Measurements from ENCODE around the gene IQGAP2.
"Not testable (repeated sequence)": the region's sequence is repeated elsewhere in the genome, so short reads cannot be mapped to it uniquely, and the experiment has no call there.

Gene IQGAP2

DNA sequence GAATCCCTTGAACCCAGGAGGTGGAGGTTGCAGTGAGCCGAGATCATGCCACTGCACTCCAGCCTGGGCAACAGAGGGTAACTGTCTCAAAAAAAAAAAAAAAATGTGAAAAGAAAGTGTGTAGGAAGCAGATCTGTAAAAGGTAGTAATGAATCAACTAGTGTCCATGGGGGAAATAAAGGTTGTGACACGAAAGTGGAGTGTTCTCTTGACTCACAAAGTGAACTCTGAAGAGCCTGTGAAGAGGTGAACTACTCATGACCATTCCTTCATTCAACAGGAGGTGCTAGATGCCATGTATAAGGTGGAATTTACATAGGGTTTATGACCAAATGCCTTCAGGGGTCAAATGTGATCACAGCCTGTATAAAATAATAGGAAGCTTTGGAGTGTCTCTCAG, 12.8 kb downstream of the IQGAP2 start:
- FAIRE-seq, result no peak

- no peak for FAIRE-seq
These were observed 16.7 kb downstream of the IQGAP2 start for GRCh38 chr5:76419597-76420298.

- no peak for FAIRE-seq
These were observed 19.1 kb downstream of the IQGAP2 start for GRCh38 chr5:76422227-76422626.

GRCh38 chr5:76422742-76423141, 19.7 kb downstream of the IQGAP2 start:
- no peak for FAIRE-seq

GRCh38 chr5:76425146-76425545, 22.1 kb downstream of the IQGAP2 start:
- peak; percentile 90 for FAIRE-seq

DNA sequence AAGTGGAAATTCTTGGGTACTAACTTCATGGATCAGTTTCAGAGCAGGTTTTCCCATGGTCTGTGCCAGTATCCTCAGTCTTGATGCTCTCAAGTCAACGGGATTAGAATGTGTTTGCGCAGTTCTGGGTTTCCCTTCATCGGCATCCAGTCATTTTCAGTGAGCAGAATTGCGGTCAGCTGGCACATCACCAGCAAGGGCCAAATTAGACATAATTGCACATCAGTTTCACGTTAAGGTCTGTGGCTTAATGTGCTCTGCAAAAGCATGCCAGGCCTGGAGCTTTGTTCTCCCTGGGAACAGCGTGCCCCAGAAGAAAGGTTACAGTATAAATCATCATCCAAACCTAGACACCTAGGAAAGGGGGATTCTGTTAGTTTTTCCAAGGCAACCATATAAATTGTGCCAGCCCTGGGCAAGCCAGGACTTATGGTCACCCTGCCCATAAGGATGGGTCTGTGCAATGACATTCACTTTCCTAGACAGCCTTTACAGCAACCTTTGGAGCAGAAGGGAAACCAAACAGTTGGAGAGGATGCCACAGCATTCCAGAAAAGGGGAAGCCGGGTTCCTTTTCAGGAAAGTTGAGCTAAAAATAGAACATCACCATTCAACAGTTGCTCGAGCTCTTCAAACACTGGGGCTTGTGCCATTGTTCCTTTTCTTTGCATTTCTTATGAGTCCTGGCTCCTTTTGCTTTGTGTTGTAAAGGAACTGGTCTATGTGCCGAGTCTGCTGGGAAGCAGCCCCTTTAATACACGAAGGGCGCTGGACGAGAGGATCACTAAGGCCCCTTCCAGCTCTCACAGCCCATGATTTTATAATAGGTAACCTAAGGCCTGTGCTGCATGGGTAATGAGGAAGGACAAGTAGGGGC, 23.1 kb downstream of the IQGAP2 start:
- no peak for FAIRE-seq

GRCh38 chr5:76427206-76428140, 24.4 kb downstream of the IQGAP2 start:
- FAIRE-seq, result no peak

DNA sequence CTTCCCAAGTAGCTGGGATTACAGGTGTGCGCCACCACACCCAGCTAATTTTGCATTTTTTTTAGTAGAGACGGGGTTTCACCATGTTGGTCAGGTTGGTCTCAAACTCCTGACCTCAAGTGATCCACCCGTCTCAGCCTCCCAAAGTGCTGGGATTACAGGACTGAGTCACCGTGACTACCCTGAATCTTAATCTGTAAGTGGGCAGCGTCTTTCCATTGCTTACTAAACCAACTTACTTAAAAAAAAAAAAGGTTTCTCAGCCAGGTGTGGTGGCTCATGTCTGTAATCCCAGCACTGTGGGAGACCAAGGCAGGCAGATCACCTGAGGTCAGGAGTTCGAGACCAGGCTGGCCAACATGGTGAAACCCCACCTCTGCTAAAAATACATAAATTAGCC, 25.5 kb downstream of the IQGAP2 start:
- not testable (repeated sequence) for FAIRE-seq

DNA sequence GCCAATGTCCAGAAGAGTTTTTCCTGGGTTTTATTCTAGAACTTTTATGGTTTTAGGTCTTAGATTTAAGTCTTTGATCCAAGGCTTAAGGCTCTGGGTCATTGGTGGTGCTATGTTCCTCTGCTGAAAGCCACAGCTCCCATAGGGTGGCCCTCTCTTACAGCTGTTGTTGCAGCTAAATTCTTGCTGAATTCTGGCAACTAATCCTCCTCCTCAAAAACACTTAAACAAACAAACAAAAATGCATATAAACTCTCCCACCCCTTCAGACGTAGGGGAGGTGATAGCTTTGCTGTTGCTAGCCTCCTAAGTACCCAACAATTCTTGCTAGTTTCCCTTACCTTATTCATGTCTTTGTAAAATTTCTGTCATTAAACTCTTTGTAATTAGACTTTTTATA, 30.2 kb downstream of the IQGAP2 start:
- no peak for FAIRE-seq

DNA sequence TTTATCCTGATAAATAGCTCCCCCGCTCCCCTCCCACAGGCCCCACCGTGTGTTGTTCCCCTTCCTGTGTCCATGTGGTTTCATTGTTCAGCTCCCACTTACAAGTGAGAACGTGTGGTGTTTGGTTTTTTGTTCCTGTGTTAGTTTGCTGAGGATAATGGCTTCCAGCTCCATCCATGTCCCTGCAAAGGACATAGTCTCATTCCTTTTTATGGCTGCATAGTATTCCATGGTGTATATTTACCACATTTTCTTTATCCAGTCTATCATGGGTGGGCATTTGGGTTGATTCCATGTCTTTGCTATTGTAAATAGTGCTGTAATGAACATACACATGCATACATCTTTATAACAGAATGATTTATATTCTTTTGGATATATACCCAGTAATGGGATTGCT, 34.4 kb downstream of the IQGAP2 start:
- FAIRE-seq, result not testable (repeated sequence)

DNA sequence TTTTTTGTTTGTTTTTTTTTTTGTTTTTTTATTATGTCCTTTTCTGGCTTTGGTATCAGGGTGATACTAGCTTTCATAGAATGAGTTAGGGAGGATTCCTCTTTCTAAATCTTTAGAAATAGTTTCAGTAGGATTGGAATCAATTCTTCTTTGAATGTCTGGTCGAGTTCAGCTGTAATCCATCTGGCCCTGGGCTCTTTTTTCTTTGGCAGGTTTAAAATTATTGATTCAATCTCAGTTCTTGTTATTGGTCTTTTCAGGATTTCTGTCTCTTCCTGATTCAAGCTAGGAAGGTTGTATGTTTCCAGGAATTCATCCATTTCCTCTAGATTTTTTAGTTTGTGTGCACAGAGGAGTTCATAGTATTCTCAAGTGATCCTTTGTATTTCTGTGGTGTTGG, 34.9 kb downstream of the IQGAP2 start:
- no peak for FAIRE-seq

DNA sequence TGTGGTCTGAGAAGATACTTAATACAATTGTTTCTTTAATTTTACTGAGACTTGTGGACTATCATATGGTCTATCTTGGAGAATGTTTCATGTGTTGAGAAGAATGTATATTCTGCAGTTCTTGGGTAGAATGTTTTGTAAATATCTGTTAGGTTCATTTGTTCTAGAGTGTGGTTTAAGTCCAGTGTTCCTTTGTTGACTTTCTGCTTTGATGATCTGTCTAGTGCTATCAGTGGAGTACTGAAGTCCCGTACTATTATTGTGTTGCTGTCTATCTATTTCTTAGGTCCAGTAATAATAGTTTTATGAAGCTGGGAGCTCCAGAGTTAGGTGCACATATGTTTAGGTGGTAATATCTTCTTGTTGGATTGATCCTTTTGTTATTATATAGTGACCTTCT, 36.1 kb downstream of the IQGAP2 start:
- no peak for FAIRE-seq

DNA sequence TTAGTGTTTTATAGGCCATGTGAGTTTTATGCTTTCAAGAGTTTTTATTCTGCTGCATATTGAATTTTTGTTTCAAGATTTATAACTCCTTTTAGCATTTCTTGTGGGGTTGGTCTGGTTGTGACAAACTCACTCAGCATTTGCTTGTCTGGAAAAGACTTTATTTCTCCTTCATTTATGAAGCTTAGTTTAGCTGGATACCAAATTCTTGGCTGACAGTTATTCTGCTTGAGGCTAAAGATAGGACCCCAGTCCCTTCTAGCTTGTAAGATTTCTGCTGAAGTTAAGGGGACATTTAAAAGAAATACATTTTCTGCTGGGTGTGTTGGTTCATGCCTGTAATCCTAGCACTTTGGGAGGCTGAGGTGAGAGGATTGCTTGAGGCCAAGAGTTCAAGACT, 36.8 kb downstream of the IQGAP2 start:
- no peak for FAIRE-seq

- no peak for FAIRE-seq
These were observed 38.0 kb downstream of the IQGAP2 start for GRCh38 chr5:76441101-76441500.

DNA sequence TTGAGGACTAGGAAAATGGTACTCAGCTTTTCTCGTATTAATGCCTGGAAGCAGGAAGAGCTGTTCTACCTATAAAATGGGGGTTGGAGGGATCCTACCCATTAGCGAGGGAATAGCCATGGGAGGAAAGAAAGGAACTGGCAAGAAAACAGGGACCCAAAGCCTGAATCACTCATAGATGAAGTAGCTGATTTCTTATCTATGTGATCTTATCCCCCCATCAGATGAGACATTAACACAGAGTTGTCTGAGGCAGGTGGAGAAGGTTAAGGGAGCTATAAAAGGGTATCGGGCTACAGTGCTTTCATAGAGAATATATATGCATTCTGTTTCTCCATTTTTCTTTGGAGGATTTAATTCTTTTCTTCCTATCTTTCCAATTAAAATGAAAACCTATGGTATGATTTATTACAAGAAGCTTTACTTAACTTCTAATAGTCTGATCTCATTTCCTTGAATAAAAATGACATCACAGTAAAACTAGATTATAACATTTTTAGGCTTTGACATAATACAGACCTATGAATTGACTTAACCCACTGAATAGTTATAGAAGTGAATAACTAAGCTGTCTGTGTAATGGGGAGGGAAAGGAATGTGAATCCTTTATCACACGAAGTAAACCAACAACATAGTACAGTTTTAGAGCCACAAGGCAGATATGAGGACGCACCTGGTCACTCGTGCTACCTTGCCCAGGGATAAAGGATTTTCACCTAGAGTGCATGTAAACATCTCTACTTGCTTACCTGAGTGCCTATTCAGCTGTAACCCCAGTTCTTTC, 39.0 kb downstream of the IQGAP2 start:
- no peak for FAIRE-seq

DNA sequence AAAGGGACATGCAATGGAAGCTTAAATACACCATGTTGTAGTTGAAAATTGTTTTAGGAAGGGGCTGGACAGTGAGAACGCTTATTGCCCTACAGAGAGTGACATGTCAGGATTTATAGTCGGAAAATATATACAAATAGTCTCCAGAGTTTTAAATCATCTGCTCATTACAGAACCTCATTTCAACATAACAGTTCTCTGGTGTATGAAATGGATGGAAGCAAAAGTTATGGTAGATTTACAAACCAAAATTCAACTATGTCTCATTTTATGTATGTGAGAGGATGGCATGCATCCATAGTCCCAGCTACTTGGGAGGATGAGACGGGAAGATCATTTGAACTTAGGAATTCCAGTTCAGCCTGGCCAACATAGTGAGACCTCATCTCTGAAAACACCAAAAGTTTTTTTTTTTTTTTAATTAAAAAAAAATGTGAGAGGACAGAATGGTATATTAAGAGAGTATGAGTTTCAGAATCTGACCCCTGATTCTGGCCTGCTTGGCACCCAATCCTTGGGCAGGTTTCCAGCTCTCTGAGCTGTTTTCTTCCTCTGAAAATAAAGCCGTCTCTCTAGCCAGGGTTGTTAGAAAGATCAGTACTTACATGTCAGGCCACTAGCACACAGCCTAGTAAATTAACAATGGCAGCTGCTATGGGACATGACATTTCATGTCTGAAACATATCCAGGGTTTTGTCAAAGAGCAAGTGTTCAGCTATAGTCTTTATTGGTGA, 40.1 kb downstream of the IQGAP2 start:
- FAIRE-seq, result no peak

GRCh38 chr5:76445063-76445462, 42.0 kb downstream of the IQGAP2 start:
- no peak for FAIRE-seq

GRCh38 chr5:76445830-76446229, 42.7 kb downstream of the IQGAP2 start:
- FAIRE-seq, result no peak

GRCh38 chr5:76446776-76447175, 43.7 kb downstream of the IQGAP2 start:
- FAIRE-seq, result no peak

DNA sequence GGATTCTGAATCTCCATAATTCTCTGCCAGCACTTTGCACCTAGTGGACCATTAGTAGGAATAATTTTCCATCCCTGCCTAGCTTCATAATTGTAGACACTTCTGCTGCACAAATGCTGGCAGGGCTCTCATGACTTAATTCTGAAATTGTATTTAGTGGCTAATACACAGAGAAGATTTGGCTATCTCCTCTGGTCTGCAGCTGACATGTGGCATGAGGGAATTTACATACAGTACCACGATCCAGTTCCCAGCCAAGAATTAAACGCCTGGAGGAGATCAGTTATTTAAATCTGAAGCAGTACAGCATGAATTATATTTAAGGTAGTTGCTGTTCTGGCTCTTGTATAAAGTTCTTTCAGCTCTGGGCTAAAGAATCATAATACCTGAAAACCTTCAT, 46.5 kb downstream of the IQGAP2 start:
- FAIRE-seq, result no peak

GRCh38 chr5:76450054-76450453, 47.0 kb downstream of the IQGAP2 start:
- FAIRE-seq, result no peak

Data from endometrium (tissue), 2 donors.